Ammon's horn (tissue), 1 donor: ENCODE results near the gene OR4D11.
A peak's percentile ranks its signal among the peaks of the same experiment; 100 is the strongest.
"Not testable (repeated sequence)": the region's sequence is repeated elsewhere in the genome, so short reads cannot be mapped to it uniquely, and the experiment has no call there.

Source experiments
- DNase-seq: peaks from one replicate; pipeline ENCODE4 v3.0.0-alpha.2; 2016; ENCODE audit warnings: low spot score

OR4D11 gene

DNA sequence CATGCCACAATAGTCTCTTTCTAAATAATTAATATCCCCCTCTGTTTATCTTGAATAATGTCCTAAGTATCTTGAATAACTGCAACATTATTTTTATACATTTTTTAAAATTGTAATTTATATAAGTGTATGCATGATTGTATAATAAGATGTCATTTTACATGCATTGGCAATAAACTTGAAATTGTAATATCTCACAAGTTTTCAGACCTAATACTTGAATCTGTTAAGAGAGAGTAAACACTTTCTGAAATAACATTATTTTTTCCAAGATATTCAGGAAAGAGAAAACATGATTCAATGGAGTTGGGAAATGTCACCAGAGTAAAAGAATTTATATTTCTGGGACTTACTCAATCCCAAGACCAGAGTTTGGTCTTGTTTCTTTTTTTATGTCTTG is at the start of gene OR4D11:
TSS of gene OR4D11 (plus strand) at position 301 of the 400 bp plus-strand sequence. CDS start at position 301, 0 bp downstream.
- no peak for DNase-seq

DNA sequence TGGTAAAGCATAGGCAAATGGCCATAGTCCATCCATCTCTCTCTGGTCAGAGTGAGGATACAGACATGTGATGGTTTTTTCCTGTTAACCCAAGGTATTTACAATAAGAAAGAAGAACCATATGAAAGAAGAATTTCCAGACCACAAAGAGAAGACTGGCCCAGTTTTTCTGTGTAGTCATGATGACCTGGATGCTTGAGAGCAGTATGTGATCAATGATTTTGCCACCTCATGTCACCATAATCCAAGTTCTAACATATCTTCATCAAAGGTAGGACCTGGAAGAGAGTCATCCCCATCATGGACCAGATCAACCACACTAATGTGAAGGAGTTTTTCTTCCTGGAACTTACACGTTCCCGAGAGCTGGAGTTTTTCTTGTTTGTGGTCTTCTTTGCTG is 46.7 kb upstream of the OR4D11 start, which contains the start of gene OR4D6:
TSS of gene OR4D6 (plus strand) at position 301 of the 400 bp plus-strand sequence. CDS start at position 301, 0 bp downstream.
- no peak for DNase-seq

DNA sequence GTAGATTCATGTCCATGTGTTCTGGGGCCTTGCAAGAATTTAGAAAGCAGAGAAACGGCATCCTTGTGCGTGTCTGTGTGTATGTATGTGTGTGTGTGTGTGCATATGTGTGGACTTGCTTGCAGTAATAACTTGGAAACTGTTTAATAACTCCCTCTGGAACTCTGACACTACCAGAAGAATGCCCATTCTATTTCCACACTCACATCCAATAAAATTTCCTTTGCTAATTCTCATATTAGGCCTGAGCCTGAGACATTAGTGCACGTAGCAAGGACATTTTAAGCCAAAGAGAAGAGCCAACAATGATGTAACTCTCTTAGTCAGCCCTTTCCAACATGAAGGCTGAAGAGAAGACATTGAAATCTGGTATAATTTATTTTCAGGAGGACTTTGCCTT is 43.5 kb upstream of the OR4D11 start:
- no peak for DNase-seq

DNA sequence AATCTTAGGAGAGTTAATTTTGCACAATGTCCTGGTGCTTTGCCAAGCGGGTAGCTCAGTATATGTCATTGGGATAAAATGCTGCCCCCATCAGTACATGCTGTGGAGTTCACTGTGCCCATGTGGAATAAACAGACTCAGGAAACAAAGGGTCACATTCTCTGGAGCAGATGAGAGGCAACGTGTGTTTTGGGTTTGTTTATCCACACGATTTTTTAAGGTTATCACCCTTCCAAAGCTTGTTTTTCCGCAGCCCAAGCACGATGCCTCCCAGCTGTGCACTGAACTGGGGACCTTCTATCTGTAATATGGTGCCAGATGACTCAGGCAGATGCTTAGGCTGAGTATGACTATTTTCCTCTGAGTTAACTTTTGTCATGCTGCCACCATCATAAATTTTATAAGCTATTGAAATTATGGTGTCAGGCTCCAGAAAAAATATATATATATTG is 40.2 kb upstream of the OR4D11 start:
- no peak for DNase-seq

DNA sequence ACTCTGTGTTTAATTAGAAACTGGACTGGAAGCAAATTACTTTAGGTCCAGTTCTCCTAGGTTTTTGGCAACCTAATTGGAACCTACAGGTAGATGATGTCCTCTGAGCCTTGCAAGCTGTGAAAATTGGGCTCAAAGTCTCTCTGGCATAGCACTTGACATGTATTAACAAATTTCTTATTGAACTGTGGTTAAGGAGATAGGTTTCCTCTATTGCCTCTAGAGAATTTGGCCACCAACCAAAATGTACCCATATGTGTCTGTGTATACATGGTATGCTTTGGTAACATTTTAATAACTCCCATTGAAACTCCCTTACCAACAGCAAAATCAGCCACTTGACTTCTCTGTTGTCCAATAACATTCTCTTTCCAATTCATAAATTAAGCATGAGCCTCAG is 30.4 kb upstream of the OR4D11 start, which contains the start of gene OR4D10:
TSS of gene OR4D10 (plus strand) at position 301 of the 400 bp plus-strand sequence. CDS start 4,115 bp downstream, outside the sequence.
- DNase-seq = no peak

DNA sequence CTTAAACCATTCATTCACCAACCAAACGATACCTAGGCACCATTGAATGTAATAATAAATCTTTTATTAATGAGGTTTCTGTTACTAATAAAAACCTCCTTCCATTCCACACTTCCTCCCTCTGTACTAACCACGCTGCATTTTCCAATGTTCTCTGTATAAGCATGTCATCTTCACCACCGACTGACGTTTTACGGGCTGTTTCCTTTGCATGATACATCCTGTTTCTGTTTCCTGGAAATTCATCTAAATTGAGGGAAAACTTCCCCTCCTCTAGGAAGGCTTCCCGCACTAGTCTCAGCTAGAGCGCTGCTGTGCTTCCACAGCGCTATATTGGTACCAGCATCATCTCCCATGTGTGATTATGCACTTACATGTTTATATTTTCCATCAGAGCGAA is 28.2 kb upstream of the OR4D11 start:
- DNase-seq = no peak

DNA sequence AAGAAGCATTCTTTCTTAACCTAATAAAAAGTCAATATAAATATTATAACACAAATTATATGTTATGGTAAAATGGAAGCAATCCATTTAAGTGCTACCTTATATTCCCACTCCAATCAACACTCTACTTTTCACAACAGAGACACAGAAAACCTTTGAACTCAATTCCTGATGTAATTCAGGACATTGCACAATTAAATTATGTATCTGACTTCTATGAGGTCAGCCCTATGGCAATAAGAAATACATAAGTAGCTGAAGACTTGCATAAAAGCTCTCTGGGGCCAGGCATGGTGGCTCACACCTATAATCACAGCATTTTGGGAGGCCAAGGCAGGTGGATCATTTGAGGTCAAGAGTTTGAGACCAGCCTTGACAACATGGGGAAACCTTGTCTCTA is 23.5 kb upstream of the OR4D11 start:
- no peak for DNase-seq

DNA sequence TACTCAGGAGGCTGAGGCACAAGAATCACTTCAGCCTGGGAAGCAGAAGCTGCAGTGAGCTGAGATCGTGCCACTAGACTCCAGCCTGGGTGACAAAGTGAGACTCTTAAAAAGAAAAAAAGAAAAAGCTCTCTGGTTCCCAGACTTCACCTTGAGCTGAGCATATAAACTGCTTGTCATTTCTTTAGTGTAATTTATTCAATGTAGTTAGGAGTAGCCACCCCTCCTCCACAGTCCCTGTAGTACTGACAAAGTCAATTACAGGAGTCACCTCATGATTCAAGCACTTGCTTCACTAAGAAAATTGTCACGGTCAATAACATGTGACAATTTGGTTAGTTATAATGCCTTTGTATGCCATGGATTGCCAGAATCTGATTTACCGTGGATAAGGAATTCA is 23.0 kb upstream of the OR4D11 start:
- no peak for DNase-seq

DNA sequence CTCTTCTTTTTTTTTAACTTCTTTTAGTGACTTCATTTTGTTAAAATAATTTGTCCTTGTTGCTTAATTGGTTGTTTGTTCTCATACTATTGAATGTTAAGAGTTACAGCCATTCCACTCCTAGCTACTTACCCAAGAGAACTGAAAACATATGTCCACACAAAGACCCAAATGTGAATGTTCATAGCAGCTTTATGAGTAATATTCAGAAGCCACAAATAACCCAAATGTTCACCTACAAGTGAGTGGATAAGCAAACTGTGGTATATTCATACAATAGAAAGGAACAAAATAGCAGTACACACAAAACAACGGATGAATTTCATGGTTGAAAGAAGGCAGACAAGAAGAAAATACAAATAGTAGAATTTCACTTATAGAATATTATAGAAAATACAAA is 1.4 kb upstream of the OR4D11 start:
- DNase-seq = no peak

DNA sequence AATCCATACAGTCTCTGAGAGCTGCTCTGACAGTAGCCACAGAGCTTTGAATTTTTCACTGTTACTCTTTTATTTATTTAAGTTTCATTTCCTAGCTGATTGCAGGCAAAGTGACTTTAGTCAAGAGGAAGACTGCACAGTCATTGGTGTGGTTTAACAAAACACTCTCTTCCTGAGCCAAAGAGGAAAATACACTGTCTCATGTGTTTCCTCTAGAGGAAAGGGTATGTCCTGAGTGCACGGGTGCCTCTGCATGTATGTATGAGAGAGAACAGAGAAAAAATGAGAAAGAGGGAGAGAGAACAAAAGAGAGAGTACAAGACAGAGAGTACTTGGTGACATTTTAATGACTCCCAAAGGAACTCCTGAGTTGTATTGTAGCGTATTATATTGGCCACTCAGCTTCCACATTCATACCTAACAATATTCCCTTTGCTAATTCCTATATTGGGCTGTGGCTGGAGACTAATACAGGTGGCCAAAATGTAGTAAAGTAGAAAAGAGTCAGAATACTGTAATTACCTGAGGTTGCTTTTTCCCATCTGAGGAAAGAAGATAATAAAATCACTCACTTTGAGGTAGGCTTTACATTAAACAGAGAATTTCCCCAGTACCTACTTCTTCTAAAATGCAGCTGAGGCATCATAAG is 7.7 kb downstream of the OR4D11 start, which contains the start of gene OR4D9:
TSS of gene OR4D9 (plus strand) at position 599 of the 649 bp plus-strand sequence. CDS start 3,374 bp downstream, outside the sequence.
- peak; percentile 5 for DNase-seq

DNA sequence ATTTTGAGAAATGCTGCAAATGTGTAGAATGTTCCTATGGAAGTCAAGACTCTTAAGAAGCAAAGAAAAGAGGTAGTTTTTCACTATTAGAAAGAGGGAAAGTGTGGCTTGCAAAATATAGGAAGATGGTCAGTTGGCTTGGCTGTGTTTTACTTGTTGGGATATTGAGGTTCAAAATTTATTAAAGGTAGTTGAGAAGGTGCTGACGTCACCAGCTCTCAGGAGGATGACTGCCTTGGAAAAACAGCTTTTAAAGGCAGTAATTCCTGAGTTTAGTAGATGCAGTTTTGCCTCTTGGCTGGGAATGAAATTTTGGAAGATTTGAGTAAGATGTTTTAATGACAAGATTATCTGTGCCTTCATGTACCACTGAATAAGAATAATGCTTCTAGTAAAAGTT is 8.3 kb downstream of the OR4D11 start:
- no peak for DNase-seq

DNA sequence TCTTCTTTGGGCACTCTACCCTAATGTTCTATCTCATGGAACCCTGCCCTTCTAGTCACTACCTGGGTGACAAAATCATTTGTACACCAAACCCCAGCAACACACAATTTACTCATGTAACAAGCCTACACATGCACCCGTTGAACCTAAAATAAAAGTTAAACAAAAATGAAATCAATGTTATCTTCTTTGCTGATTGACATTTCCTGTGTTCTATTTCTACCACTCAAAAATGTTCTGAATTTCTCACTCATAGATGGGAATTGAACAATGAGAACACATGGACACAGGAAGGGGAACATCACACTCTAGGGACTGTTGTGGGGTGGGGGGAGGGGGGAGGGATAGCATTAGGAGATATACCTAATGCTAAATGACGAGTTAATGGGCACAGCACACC is 16.8 kb downstream of the OR4D11 start:
- DNase-seq = not testable (repeated sequence)

DNA sequence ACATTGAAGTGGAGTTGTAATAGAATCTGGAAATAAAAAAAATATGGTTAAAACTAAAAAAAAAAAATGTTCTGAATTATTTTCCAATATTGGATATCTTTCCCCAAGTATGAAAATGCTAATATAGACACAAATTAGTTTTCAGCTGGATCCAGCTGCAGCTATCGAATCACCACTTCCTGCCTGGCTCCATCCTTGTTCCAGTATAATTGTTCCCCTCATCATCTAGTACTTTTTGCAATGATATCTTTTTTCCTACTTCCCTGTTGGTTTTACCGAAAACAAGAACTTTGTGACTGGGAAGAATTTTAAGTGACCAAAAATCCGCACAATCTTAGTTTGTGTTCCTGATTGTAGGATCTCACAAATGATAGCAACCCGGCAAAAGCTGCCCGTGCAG is 17.4 kb downstream of the OR4D11 start:
- no peak for DNase-seq

DNA sequence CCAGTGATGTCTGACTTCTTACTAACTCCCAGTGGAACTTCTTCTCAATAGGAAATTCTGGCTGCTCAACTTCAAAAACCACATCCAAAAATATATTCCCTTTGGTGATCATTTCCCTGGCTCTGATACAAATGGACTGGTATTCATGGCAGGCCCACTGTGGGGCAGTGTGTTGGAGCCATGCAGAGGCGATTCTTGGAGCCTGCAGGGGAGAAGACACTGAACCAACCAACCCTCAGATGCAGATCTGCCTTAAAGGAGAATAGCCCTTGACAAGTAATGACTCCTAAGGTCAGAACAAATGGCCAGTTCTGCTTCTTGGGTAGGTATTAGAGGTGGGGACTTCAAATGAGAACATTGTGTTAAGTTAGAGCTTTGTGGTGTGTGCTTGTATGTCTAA is 20.2 kb downstream of the OR4D11 start:
- DNase-seq = no peak

DNA sequence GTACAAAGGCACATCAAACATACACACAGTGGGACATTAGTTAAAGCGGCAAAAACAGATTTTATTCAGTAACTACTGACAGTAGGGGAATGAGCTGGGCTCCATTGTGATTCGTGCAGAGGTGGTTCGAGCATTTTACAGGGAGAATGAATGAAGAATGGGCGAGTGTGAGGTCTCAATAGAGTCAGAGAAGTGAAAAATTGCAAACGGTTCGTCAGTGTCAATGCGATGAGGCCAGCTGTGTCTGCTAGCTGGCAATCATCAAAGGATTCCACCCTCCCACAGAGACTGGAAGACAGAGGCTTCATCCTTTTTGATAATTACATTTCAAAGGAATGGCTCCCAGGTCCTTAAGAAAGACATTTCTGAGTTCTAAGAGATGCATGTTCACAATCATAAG is 25.3 kb downstream of the OR4D11 start:
- no peak for DNase-seq

DNA sequence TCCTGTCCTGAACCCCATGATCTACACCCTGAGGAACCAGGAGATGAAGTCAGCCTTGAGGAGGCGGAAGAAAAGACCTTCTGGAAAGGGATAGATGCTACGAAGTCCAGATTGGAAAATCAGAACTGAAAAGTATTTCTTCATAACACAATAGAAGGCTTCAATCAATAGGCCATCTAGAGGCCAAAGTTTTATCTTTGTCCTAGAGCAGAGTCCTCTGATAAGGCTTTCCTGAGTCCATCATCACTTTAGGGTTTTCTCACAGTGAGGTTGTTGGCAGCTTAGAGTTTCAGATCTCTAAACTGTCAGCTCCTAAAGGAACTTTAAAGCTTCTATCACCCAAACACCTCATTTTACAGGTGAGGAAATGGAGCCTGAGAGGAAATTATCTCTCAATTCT is 29.2 kb downstream of the OR4D11 start:
- no peak for DNase-seq

DNA sequence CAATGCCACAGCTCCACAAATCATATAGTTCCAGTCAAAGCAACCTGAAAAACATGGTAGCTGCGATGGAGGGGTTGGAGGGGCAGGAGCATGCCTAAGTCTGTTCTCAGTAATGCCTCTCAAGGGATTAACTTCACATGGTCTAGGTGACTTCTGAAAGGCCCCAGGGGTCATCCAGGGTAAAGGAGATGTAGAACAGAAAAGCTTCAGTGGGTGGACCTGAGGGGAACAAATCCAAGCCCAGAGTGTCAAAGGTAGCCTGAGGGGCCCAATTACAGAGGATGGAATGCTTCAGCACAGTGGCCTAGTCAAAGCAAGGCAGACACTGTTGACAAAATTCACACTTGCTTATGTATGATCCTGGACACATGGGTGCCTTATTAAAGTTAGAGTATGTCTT is 31.3 kb downstream of the OR4D11 start:
- DNase-seq = no peak

DNA sequence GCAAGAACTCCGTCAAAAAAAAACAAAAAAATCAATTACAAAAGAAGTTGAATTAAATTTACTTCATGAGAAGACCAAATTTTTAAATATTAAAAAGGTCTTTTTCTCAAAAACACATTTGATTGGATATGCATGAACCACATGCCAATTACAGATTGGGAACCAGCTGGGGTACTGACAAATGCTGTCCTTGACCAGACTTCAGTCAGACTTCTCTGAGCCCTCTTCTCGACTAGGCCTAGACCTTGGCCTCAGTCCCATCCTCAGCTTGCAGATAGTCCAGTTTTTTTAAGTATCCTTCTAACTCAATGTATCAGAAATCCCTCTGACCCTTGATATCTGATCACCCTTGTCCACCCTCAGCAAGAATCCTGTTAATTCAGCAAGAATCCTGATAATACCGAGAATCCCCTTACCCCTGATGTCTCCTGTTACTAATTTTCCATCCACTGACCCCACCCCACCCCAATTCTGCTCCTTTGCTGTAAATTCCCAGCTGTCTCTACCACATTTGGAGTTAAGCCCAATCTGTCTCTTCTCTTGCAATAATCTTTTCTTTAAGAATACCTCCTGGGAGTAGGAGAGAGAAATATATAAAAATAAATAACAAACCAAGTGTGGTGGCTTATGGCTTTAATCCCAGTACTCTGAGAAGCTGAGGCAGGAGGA is 38.9 kb downstream of the OR4D11 start:
- DNase-seq = no peak

DNA sequence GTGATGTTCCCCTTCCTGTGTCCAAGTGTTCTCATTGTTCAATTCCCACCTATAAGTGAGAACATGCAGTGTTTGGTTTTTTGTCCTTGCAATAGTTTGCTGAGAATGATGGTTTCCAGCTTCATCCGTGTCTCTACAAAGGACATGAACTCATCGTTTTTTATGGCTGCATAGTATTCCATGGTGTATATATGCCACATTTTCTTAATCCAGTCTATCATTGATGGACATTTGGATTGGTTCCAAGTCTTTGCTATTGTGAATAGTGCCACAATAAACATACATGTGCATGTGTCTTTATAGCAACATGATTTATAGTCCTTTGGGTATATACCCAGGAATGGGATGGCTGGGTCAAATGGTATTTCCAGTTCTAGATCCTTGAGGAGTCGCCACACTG is 40.3 kb downstream of the OR4D11 start:
- not testable (repeated sequence) for DNase-seq

DNA sequence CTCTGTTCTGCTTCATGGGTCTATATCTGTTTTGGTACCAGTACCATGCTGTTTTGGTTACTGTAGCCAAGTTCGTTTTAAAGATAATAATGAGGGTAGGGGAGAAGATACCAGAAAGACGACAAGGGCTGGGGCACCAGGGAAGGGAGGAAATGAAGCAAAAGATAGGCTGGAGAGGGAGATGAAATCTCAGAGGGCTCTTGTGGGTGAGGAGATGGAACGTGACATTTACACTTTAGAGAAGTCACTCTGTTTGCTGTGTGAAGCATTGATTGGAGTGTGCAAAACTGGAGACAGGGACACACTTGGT is 41.4 kb downstream of the OR4D11 start:
- DNase-seq = no peak

DNA sequence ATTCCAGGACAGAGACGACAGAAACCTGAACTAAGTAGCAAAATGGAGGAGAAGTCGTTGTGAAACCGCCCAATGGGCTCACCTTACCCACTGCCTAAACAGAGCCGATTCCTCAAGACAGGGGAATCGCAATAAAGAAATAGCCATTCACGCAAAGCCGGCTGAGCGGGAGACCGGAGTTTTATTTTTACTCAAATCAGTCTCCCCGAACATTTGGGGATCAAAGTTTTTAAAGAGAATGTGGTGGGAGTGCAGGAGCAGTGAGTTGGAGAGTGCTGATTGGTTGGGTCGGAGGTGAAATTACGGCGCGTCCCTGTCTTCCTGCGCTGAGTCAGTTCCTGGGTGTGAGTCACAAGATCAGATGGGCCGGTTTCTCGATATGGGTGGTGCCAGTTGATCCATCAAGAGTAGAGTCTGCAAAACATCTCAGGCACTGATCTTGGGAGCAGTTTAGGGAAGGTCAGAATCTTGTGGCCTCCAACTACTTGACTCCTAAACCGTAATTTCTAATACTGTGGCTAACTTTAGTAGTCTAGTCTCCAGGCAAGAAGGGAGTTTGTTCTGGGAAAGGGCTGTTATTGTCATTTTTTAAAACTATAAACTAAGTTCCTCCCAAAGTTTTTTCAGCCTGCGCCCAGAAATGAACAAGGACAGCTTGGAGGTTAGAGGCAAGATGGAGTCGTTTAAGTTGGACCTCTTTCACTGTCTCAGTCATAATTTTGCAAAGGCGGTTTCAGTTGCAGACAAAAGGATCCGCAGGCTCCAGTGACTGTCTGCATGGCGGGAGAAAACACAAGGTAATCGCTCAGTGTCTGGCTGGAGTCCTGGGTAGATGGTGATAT is 42.0 kb downstream of the OR4D11 start:
- no peak for DNase-seq

DNA sequence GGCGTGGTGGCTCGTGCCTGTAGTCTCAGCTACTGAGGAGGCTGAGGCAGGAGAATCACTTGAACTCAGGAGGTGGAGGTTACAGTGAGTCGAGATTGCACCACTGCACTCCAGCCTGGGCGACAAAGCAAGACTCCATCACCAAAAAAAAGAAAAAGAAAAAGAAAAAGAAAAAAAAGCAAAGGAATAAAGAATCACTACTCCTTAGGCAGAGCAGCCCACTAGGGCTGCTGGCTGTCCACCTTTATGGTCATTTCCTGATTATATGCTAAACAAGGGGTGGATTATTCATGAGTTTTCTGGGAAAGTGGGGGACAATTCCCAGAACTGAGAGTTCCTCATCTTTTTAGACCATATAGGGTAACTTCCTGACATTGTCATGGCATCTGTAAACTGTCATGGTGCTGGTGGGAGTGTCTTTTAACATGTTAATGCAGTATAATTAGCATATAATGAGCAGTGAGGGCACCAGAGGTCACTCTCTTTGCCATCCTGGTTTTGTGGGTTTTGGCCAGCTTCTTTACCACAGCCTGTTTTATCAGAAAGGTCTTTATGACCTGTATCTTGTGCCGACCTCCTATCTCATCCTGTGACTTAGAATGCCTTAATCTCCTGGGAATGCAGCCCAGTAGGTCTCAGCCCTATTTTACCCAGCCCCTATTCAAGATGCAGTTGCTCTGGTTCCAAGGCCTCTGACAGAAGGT is 44.4 kb downstream of the OR4D11 start:
- not testable (repeated sequence) for DNase-seq
